Skeletal muscle cell (primary cell): Measurements from ENCODE around the gene PTBP3.
A peak's percentile ranks its signal among the peaks of the same experiment; 100 is the strongest.
"Not testable (repeated sequence)": the region's sequence is repeated elsewhere in the genome, so short reads cannot be mapped to it uniquely, and the experiment has no call there.

ENCODE experiments used
- DNase-seq: peaks from one replicate; pipeline ENCODE4 v3.0.0-alpha.2; 2010; ENCODE audit warnings: low read depth
- H3K4me3 ChIP-seq: 2 replicates; pipeline ENCODE4 v1.5.1; 2011; ENCODE audit warnings: low read depth, mild to moderate bottlenecking, control low read depth, low read length, moderate library complexity

PTBP3 gene

DNA sequence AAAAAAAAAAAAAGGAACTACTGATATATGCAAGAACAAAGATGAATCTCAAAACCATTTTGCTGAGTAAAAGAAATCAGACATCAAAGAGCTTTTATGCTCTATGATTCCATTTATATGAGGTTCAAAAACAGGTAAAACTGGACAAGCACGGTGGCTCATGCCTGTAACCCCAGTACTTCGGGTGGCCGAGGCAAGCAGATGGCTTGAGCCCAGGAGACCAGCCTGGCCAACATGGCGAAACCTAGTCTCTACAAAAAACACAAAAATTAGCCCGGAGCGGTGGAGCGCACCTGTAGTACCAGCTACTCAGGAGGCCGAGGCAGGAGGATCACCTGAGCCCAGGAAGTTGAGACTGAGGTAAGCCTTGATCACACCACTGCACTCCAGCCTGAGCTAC, 7.8 kb downstream of the PTBP3 start:
- DNase-seq, result no peak
- no peak overlapping the region for H3K4me3 ChIP-seq

DNA sequence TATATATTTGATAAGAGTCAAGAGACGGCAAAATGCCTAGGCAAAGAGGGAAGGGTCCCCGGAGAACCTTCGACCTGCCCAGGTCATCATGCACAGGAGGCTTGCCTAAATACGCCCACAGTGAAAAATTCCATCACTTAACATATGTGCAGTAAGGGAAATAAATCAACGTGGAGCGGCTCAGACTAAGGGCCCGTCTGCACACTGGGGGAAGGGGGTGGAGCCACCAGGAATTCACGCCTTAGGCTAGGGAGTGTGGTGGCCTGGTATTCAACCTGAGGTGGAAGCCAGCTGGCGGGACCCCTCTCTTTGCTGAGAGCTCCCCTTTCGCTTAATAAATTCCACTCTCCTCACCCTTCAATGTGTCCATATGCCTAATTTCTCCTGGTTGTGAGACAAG, 8.3 kb downstream of the PTBP3 start:
- DNase-seq, result no peak
- H3K4me3 ChIP-seq, result no peak overlapping the region

DNA sequence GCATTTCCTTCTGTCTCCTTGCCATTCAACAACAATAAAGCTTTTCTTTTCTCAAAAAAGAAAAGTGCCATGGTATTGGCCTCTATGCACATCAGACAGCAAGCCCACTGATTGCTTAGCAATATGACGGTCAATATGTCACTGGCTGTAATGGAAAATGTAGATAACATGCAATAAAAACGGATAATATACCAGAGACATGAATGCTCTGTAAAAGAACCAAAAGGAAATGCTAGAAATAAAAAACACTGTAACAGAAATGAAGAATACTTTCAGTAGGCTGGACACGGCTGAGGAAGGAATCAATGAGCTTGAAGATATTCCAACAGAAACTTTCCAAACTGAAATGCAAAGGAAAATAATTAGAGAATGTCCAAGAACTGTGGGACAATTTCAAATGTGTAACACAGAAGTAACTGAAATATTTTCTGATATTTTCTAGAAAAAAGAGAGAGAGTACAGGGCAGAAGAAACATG, 10.0 kb downstream of the PTBP3 start:
- H3K4me3 ChIP-seq, result no peak overlapping the region
- DNase-seq, result no peak

DNA sequence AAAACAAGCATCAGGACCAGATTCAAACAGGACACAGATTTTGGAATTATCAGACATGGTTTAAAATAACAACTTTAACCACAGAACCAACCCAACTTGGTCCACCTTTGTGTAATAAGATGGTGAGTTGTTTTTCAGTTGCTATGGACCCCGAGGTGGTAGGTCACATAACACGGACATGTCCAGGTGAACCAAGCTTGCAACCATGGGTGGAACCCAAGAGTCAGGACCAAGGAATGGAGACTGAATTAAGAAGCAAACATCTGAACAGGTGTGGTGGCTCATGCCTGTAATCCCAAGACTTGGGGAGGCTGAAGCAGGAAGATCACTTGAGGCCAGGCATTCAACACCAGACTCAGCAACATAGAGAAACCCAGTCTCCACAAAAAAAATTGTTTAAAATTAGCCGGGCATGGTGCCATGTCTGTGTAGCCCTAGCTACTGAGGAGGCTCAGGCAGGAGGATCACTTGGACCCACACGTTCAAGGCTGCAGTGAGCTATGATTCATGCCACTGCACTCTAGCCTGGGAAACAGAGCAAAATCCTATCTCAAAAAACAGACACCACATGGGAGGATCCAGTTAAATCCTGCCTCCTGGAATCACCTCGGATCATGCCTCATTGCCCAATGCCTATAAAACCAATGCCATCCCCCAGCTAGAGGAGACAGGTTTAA, 10.6 kb downstream of the PTBP3 start:
- H3K4me3 ChIP-seq, result no peak overlapping the region
- no peak for DNase-seq

DNA sequence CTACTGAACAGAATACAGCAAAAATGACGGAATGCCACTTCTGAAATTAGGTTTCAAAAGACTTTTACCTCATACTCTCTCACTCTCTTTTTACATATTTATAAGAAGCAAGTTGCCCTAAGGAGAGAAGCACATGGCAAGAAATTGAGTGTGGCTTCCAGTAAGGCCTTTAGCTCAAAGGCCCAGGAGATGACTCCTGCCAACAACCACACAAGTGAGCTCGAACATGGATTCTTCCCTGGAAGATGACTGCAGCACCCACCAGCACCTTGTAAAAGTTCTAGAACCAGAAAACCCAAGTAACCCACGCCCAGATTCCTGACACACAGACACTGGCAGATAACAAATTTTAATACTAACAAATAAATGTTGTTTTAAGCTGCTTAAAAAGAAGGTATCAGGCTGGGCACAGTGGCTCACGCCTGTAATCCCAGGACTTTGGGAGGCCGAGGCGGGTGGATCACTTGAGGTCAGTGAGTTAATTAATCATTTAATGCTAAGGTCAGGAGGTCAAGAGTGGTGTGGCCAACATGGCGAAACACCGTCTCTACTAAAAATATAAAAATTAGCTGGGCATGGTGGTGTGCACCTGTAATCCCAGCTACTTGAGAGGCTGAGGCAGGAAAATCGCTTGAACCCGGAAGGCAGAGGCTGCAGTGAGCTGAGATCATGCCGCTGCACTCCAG, 17.0 kb downstream of the PTBP3 start:
- no peak overlapping the region for H3K4me3 ChIP-seq
- DNase-seq, result no peak

DNA sequence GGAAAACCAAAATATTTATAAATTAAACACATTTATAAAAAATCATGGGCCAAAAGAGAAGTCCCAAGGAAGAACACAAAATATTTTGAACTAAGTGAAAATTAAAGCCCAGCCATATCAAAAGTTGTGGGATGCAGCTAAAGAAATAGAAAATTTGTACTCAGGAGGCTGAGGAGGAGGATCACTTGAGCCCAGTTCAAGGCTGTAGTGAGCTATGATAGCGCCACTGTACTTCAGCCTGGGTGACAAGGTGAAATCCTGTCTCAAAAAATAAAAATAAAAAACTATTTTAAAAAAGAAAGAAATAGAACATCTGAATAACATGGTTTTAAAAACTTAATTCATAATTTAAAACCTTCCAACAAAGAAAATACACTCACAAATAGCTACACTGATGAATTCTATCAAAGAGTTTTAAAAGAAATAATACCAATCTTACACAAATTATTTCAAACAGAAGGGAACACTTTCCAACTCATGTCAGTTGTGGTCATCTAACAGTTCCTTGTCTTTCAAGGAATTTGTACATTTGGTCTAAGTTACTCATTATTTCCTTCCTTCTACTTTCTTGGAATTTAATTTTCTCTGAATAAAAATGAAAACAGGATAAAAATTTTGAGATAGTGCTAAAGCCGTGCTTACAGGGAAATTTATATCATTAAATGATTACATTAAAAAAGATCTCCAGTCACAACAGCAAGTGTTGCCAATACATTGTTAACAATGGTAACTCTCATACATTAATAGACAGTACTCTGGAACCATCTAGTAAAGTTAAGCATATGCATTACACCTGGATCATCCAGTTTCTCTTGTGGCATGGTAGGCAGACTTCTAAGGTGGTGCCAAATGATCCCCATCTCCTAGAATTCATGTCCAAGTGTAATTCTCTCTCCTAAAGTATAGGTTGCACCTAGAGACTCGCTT, 17.8 kb downstream of the PTBP3 start:
- no peak for DNase-seq
- no peak overlapping the region for H3K4me3 ChIP-seq

DNA sequence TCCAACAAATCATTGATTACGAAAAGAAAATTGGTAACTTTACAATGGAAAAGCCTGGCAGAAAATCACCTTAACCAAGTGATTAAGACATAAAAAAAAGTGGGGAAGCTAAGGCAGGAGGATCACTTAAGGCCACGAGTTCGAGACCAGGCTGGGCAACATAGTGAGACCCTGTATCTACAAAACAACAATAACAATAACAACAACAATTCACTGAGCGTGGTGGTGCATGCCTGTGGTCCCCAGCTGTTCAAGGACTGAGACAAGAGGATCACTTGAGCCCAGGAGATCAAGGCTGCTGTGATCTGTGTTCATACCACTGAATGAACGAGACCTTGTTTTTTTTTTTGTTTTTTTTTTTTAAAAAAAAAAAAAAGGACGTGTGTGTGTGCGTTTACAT, 21.3 kb downstream of the PTBP3 start:
- no peak overlapping the region for H3K4me3 ChIP-seq
- no peak for DNase-seq

DNA sequence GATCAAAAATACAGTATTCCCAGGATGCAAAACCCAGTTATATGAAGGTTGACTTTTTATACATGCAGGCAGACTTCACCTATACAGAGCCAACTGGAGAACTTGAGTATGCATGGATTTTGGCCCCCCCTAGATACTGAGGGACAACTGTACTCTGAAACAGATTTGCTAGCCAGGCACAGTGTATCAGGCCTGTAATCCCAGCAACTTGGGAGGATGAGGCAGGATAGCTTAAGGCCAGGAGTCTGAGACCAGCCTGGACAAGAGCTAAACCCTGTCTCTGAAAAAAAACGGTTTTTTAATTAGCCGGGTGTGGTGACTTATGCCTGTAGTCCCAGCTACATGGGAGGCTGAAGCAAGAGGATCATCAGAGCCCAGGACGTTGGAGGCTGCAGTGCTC, 21.9 kb downstream of the PTBP3 start:
- no peak overlapping the region for H3K4me3 ChIP-seq
- no peak for DNase-seq

DNA sequence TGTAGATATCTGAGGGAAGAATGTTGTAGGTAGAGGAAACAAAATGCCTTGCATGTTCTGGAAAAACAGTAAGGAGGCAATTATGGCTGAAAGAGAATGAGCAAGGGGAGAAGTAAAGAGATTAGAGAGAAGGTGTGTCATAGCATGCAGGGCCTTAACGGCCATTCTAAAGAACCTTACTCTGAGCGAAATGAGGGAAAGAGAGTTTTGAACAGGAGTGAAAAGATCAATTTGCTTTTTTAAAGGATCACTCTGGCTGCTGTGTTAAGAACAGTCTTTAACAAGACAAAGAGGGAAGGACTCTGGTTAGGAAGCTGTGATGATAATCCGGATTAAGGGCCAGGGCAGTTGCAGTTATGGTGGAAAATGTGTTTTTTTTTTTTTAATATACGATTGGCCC, 22.6 kb downstream of the PTBP3 start:
- DNase-seq, result no peak

DNA sequence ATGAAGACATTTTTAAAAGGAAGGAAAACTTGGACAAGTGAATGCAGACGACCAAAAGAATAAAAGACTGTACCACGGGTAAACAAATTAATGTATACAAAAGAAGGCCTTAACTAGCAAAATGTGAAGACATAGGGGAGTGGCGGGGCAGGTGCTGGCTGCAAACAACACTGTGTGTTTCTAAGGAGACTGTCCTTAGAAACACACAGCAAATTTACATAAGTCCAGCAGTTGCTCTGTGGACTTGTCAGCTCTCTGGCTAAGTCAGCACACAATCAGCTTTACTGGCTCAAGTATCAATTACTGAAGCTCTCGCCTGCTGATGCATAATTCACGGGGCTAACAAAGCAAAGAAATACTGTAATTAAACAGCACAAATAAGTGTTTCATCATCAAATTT, 24.8 kb downstream of the PTBP3 start:
- DNase-seq, result no peak

More for the DNA sequence above, 22.6 kb downstream of the PTBP3 start:
- H3K4me3 ChIP-seq, result no peak overlapping the region

DNA sequence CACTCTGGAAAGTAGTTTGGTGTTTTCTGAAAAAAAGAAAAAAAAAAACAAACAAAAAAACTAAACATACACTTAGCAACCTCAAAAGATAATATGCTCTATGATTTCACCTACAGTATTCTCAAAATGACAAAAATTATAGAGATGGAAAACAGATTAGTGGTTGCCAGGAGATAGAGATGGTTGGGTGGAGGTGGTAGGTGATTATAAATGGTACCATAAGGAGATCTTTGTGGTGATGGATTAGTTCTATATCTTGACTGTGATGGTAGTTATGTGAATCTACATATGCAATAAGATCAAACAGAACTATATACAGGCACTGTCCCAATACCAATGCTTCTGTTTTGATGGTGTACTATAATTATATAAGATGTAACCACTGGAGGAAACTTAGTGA, 32.0 kb downstream of the PTBP3 start:
- no peak overlapping the region for H3K4me3 ChIP-seq
- DNase-seq, result no peak

More for the DNA sequence above, 24.8 kb downstream of the PTBP3 start:
- H3K4me3 ChIP-seq, result no peak overlapping the region

DNA sequence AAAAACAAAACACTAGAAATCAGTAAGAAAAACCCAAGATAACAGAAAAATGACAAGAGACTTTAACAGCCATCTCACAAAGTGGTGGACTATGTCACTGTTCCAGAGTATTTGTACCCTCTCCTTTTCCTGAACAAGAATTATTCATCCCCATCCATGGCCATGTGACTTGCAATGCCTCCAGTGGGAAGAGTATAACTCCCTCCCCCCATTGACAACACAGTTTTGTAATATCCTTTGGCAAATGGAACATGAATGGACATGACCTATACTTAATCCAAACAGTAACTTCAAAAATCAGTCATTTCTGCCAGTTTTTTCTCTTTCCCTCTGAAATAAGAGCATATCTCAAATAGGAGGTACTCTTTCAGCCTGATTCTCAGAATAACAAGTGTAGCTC, 33.9 kb downstream of the PTBP3 start:
- DNase-seq, result peak; percentile 33
- H3K4me3 ChIP-seq, result no peak overlapping the region

DNA sequence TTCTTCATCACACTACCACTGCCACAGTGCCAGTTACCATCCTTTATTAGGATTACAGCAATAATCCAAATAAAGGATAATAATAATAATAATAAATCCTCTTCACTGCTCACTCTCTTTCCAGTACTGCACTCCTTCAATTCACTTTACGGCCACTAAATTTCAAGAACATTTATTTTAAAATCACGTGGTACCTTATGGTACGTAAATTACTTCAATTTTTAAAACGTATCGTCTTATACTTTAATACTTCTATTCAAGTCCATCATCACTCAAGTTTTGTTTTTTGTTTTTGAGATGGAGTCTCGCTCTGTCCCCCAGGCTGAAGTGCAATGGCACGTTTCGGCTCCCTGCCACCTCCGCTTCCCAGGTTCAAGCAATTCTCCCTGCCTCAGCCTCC, 36.5 kb downstream of the PTBP3 start:
- no peak overlapping the region for H3K4me3 ChIP-seq
- DNase-seq, result no peak

DNA sequence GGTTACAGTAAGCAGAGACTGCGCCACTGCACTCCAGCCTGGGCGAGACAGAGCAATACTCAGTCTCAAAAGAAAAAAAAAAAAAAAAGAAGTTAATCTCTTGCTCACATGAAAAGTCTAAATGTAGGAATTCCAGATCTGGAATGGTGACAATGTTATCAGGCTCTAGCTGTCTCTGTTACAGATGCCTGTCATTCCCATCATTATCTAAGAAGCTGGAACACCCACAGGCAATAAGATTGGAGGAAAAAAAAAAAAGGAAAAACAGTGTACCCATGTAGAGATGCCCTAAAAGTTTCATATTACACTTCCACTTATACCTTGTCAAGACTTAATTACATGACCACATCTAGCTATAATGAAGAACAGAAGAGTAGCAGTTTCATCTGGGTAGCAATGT, 38.2 kb downstream of the PTBP3 start:
- H3K4me3 ChIP-seq, result no peak overlapping the region
- DNase-seq, result no peak

DNA sequence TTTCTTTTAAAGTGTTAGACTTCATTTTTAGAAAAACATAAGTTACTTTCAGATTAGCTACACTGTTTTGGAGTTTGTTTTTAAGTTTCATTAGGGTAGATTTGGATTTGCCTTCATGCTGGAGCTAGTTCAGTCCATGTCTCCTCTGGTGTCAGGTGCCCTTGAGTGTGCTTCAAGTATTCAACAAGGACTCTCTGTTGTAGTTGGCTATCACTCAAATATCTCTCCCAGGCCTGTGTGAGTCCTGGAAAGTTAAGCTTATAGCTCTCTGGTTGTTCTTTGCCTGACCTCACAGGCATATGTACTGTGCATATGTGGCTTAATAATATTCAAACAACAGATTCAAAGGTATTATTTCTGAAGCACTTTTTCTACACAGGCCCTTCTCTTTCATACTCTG, 45.4 kb downstream of the PTBP3 start:
- H3K4me3 ChIP-seq, result no peak overlapping the region
- peak; percentile 7 for DNase-seq

DNA sequence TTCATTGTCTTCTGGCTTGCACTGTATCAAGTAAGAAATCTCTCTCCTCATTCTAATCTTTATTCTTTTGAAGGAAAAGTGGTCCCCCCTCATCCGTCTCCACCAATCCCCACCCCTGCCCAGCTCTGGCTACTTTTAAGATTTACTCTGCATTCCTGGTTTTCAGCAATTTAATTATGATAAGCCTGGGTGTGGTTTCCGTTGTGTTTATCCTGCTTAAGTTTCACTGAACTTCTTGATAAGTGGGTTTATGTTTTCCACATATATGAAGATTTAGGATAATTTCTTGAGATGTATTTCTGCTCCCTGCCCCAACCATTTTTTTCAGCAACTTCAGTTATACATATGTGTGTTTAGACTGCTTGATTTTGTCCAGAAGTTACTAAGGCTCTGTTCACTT, 46.5 kb downstream of the PTBP3 start:
- H3K4me3 ChIP-seq, result no peak overlapping the region
- DNase-seq, result no peak

DNA sequence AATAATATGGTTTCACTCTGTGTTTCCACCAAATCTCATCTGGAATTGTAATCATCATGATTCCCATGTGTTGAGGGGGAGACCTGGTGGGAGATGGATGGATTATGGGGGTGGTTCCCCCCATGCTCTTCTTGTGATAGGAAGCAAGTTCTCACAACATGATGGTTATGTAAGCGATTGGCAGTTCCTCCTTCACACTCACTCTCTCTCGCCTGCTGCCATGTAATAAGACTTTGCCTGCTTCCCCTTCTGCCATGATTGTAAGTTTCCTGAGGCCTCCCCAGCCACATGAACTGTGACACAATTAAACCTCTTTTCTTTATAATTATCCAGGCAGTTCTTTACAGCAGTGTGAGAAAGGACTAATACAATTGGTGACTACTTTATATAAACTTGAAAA, 48.4 kb downstream of the PTBP3 start:
- H3K4me3 ChIP-seq, result no peak overlapping the region
- DNase-seq, result no peak

DNA sequence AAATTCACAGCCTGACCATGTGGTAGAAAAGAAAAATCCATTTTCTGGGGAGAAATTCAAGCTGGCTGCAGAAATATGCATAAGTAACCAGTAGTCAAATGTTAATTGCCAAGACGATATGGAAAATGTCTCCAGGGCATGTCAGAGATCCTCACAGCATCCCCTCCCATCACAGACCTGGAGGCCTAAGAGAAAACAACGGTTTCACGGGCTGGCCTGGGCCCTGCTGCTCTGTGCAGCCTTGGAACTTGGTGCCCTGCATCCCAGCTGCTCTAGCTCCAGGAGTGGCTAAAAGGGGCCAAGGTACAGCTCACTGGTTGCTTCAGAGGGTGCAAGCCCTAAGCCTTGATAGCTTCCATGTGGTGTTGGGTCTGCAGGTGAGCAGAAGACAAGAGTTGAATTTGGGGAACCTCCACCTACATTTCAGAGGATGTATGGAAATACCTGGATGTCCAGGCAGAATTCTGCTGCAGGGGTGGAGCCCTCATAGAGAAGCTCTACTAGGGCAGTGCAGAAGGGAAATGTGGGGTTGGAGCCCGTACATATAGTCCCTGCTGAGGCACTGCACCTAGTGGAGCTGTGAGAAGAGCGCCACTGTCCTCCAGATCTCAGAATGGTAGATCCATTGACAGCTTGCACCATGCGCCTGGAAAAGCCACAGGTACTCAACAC, 49.7 kb downstream of the PTBP3 start:
- DNase-seq, result no peak
- H3K4me3 ChIP-seq, result no peak overlapping the region

DNA sequence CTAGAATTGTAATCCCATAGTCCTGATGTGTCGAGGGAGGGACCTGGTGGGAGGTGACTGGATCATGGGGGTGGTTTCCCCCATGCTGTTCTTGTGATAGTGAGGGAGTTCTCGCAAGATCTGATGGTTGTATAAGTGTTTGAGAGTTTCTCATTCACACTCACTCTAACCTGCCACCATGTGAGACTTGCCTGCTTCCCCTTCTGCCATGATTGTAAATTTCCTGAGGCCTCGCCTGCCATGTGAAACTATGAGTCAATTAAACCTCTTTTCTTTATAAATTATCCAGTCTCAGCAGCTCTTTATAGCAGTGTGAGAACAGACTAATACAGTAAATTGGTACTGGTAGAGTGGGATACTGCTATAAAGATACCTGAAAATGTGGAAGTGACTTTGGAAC, 50.6 kb downstream of the PTBP3 start:
- DNase-seq, H3K4me3 ChIP-seq: not testable (repeated sequence)

DNA sequence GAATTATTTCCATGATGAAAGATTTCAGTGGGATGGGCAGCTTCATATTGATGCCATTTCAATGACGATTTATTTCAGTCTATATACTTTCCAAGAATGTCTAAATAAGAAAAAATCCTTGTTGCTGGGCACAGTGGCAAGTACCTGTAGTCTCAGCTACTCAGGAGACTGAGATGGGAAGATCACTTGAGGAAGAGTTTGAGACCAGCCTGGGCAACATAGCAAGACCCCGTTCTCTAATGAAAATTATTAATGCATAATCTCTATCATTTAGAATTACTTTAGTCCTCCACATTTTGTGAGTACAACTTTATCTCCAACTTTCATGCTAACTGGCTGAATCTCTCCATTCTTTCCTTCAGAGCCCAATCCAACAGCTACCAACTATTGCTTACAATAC, 52.5 kb downstream of the PTBP3 start:
- no peak overlapping the region for H3K4me3 ChIP-seq
- no peak for DNase-seq
